ENCODE data around the gene ADAMTSL4. TPM values are rescaled to one million over a fixed set of nuclear protein-coding genes. Genes with fewer than 3 reads are reported as not detected.
A peak's percentile ranks its signal among the peaks of the same experiment; 100 is the strongest.

ADAMTSL4 gene
- total RNA-seq, 1 experiment from 2014 or later: 4.3 TPM

DNA sequence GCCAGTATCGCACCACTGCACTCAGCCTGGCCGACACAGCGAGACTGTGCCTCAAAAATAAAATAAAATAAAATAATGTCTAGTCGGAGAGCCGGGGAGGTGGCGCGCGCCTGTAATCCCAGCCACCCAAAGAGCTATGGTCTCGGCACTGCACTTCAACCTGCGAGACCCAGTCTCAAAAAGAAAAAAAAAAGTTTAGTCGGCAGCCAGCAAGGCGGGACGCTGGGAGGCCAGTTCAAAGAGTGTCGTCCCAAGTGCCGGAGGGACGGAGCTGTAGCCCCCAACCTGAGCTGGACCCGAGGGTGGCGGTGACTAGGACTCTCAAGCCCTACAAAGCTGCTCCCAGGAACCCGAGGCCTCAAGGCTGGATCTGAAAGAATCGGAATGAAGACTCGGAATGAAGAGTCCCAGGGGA, 34.3 kb upstream of the ADAMTSL4 start:
- H3K9me2 ChIP-seq (ENCODE audit: insufficient read depth): no peaks in the 10 kb centered on the region
- no peaks in the 10 kb centered on the region for H3K9me3 ChIP-seq (ENCODE audit: control insufficient read depth in 1 of 2, insufficient read depth in 1 of 2, low read depth in 1 of 2, low read length in 2 of 2)

More for the DNA sequence above, 34.3 kb upstream of the ADAMTSL4 start:
- ChIA-PET RAD21 (ENCODE audit: low non-redundant PET in 1 of 2, low total read pairs in 2 of 2, uncharacterized antibody in 2 of 2, unreplicated experiment in 2 of 2) (no interaction called here), POLR2A (interaction anchor here (1.3 to 1.8 kb wide), 2 partner anchors 11 to 18 kb away, joined by 4 to 5 read pairs; no protein-coding TSS in a partner anchor), CTCF (interaction anchor here (0.9 to 2.3 kb wide), 3 partner anchors 12 to 45 kb away, joined by 3 to 19 read pairs (median 13); no protein-coding TSS in a partner anchor)
- DNase-seq (ENCODE audit: low read depth, low spot score) (no peak), ATAC-seq (no peak)
- H3K4me2 ChIP-seq (ENCODE audit: low read length): peak overlapping the region; percentile 87
- H3K27ac ChIP-seq (ENCODE audit: low read depth, low read length): peak overlapping the region; percentile 46
- no peaks in the 10 kb centered on the region for H4K20me1 ChIP-seq (ENCODE audit: insufficient read depth)
- H2AFZ ChIP-seq (ENCODE audit: low read depth, low read length, poor library complexity, severe bottlenecking): peak overlapping the region; percentile 88
- H3K4me3 ChIP-seq (replicated peaks in 1 of 2; ENCODE audit: low read depth in 1 of 2, low read length in 2 of 2): peak overlapping the region; percentile 63 to 67
- H3K27me3 ChIP-seq (ENCODE audit: insufficient read depth, low read length): no peaks in the 10 kb centered on the region
- TF ChIP-seq, protein P1, sequence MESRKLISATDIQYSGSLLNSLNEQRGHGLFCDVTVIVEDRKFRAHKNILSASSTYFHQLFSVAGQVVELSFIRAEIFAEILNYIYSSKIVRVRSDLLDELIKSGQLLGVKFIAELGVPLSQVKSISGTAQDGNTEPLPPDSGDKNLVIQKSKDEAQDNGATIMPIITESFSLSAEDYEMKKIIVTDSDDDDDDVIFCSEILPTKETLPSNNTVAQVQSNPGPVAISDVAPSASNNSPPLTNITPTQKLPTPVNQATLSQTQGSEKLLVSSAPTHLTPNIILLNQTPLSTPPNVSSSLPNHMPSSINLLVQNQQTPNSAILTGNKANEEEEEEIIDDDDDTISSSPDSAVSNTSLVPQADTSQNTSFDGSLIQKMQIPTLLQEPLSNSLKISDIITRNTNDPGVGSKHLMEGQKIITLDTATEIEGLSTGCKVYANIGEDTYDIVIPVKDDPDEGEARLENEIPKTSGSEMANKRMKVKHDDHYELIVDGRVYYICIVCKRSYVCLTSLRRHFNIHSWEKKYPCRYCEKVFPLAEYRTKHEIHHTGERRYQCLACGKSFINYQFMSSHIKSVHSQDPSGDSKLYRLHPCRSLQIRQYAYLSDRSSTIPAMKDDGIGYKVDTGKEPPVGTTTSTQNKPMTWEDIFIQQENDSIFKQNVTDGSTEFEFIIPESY (IDR thresholded peaks at IDR 0.05; ENCODE audit: extremely low read depth, insufficient replicate concordance, low read length): no peak
- TF ChIP-seq SRF (IDR thresholded peaks at IDR 0.05; ENCODE audit: low read depth) (no peak), ZNF274 (IDR thresholded peaks at IDR 0.05; ENCODE audit: low read depth, low read length) (no peak), ZFX (IDR thresholded peaks at IDR 0.05) (no peak), ELF1 (IDR thresholded peaks at IDR 0.05; ENCODE audit: borderline replicate concordance, low read depth) (no peak), EZH2phosphoT487 (IDR thresholded peaks at IDR 0.05; ENCODE audit: borderline replicate concordance) (no peak), CTCF (IDR thresholded peaks at IDR 0.05 in 2 of 3, conservative IDR thresholded peaks at IDR 0.05 in 1 of 3; ENCODE audit: borderline replicate concordance in 1 of 3, insufficient read depth in 1 of 3, low read depth in 2 of 3, low read length in 2 of 3) (no peak), RAD21 (IDR thresholded peaks at IDR 0.05; ENCODE audit: low read depth) (no peak), POLR2AphosphoS5 (IDR thresholded peaks at IDR 0.05; ENCODE audit: low read depth, low read length) (no peak), POLR2A (IDR thresholded peaks at IDR 0.05; ENCODE audit: borderline replicate concordance, extremely low read depth, insufficient read depth, insufficient read length) (no peak)
- TF ChIP-seq, protein P2, sequence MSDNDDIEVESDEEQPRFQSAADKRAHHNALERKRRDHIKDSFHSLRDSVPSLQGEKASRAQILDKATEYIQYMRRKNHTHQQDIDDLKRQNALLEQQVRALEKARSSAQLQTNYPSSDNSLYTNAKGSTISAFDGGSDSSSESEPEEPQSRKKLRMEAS (IDR thresholded peaks at IDR 0.05): no peak
- intact Hi-C loops (cut with micrococcal nuclease): no loop called here
- peaks cover 10 to 23% of the 10 kb centered on the region in 2 experiments for H3K4me1 ChIP-seq (ENCODE audit: control insufficient read depth in 1 of 2, insufficient read depth in 2 of 2, low read length in 2 of 2)
- peak overlapping the region; percentile 38; the same call in 1 of the 2 replicates for H3K9ac ChIP-seq (ENCODE audit: low read length)
- H3K79me2 ChIP-seq (ENCODE audit: insufficient read depth, low read length): no peaks in the 10 kb centered on the region
- H3K36me3 ChIP-seq (ENCODE audit: control insufficient read depth in 1 of 2, insufficient read depth in 2 of 2, low read length in 2 of 2): no peaks in the 10 kb centered on the region
- BruUV-seq (replicated peaks): no TSS peak
